Gastroesophageal sphincter (tissue), 4 donors: ENCODE measurements around the gene GOLGA8S. TPM values are rescaled to one million over a fixed set of nuclear protein-coding genes. Genes with fewer than 3 reads are reported as not detected.
"Not testable (repeated sequence)": the region's sequence is repeated elsewhere in the genome, so short reads cannot be mapped to it uniquely, and the experiment has no call there.

Source experiments
- ATAC-seq: fragments of 150-250 bp; one replicate; pipeline ENCODE4 v1.9.1; 2016; ENCODE audit warnings: mild to moderate bottlenecking, moderate library complexity
- H3K27ac ChIP-seq, 4 donors: fragments of 200-600 bp; sonication (generic) in 3 of 4; 1 replicate in 3 of 4; 2 replicates in 1 of 4; pipeline ENCODE4 v1.5.1; 2016 to 2019
- H3K27me3 ChIP-seq: fragments of 200-600 bp; sonication (generic); one replicate; pipeline ENCODE4 v1.5.1; 2019
- H3K36me3 ChIP-seq, 2 donors: fragments of 200-600 bp; sonication (generic); one replicate each; pipeline ENCODE4 v1.5.1; 2019; ENCODE audit warnings: control low read depth in 1 of 2
- H3K4me1 ChIP-seq, 3 donors: fragments of 200-600 bp; sonication (generic); 1 replicate in 2 of 3; 2 replicates in 1 of 3; pipeline ENCODE4 v1.5.1; 2016 to 2019; ENCODE audit warnings: control low read depth in 2 of 3
- H3K4me3 ChIP-seq, 2 donors: fragments of 200-600 bp; sonication (generic); one replicate each; pipeline ENCODE4 v1.5.1; 2019; ENCODE audit warnings: mild to moderate bottlenecking in 1 of 2, moderate library complexity in 1 of 2
- H3K9me3 ChIP-seq, 3 donors: fragments of 200-600 bp; sonication (generic); one replicate each; pipeline ENCODE4 v1.5.1; 2017 to 2019; ENCODE audit warnings: control low read depth in 2 of 3
- CTCF ChIP-seq, 4 experiments: fragments of 200-600 bp in 2 of 4; fragments of 450-650 bp in 2 of 4; sonication (generic) in 1 of 4; IDR thresholded peaks; one replicate each; pipeline ENCODE4 v1.5.1; 2017 to 2019; ENCODE audit warnings: antibody characterized with exemption in 4 of 4, mild to moderate bottlenecking in 2 of 4, moderate library complexity in 2 of 4
- EP300 ChIP-seq: sonication (generic); formaldehyde crosslinking; IDR thresholded peaks from one replicate; pipeline ENCODE4 v1.6.1; 2017; ENCODE audit warnings: antibody characterized with exemption, mild to moderate bottlenecking
- POLR2A ChIP-seq, 2 donors: fragments of 450-650 bp; IDR thresholded peaks; one replicate each; pipeline ENCODE4 v1.6.1; 2017; ENCODE audit warnings: antibody characterized with exemption in 2 of 2, mild to moderate bottlenecking in 2 of 2, moderate library complexity in 1 of 2
- POLR2AphosphoS5 ChIP-seq: sonication (generic); formaldehyde crosslinking; IDR thresholded peaks from one replicate; pipeline ENCODE4 v1.6.1; 2017; ENCODE audit warnings: antibody characterized with exemption
- WGBS, 2 donors: methylation state at CpG; one replicate each; pipeline ENCODE4 v1.1.5; 2018; ENCODE audit warnings: low coverage in 1 of 2; 5-methylcytosine and 5-hydroxymethylcytosine counted together
- total RNA-seq, 4 donors: library from RNA; depleted of rRNA; stranded (reverse); fragments of >200 nt; gene quantifications; one replicate each; pipeline ENCODE4 v1.1.0, GENCODE V29; 2016

Gene GOLGA8S
- total RNA-seq, 4 donors from 2014 or later = 0.15 to 0.40 (median 0.16) TPM; not detected in 1

DNA sequence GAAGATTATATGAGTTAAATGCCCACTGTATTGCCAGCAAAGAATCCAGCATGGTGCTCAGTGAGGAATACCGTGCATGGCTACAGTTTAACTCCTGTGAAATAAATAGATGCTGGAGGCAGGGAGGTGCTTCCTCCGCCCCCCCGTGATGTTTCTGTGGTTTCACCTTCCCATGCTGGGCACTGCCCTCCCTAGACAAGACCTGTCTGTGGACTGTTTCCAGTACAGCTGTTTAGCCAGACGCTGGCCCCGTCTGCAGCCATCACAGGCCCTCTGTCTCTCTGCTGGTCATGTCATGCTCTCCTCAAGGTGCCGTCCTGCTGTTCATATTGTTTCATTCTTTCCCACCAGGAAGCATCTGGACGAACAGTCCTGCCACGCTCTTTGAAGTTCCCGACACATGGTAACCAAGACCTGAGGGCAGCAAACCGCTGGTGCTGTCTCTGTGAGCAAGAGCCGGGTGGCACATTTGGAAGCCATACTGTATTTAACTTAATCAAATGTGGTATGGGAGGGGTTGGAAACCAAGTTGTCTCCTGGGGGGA, 31.4 kb downstream of the GOLGA8S start:
- Histone ChIP-seq H3K4me3 (no peak overlapping the region), H3K4me1 (no peaks in the 10 kb centered on the region), H3K9me3 (no peaks in the 10 kb centered on the region), H3K36me3 (no peaks in the 10 kb centered on the region), H3K27me3 (peaks cover 5% of the 10 kb centered on the region), H3K27ac (no peak overlapping the region)
- no peak for TF ChIP-seq POLR2A (IDR thresholded peaks at IDR 0.05)
- TF ChIP-seq CTCF (IDR thresholded peaks at IDR 0.05) = no peak
- TF ChIP-seq POLR2AphosphoS5 = no peak
- no peak for TF ChIP-seq EP300
- WGBS, 2 donors = 59% methylated on average over 9 of the region's 11 CpGs; no CpG with 5 or more reads in 1 of the 2 donors
- ATAC-seq = no peak

DNA sequence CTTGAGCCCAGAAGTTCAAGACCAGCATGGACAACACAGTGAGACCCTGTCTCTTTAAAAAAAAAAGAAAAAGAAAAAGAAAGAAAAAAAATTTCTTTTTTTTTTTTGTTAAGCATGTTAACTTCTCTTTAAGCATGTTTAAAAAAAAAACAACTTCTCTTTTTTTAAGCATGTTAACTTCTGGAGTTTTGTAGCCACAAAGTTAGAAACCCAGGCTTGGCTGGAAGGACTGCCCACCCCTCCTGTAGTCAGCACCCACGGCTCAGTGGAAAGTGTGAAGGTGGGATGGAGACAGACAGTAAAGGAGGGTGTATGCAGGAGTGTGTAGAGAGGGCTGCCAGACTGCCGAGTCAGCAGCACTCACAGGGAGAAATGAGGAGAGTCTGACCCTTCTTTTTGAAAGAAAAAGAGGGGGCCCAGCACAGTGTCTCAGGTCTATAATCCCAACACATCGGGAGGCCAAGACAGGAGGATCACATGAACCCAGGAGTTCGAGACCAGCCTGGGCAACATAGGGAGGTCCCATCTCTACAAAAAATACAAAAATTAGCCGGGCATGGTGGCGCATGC, 33.2 kb downstream of the GOLGA8S start:
- H3K27ac ChIP-seq = no peak overlapping the region
- ATAC-seq = no peak
- WGBS, 2 donors = 61 to 70% methylated on average over 3 to 6 of the region's 6 CpGs
- no peaks in the 10 kb centered on the region for H3K9me3 ChIP-seq
- no peak for TF ChIP-seq EP300
- no peaks in the 10 kb centered on the region for H3K36me3 ChIP-seq
- H3K4me3 ChIP-seq = no peak overlapping the region
- H3K27me3 ChIP-seq = peaks cover 5% of the 10 kb centered on the region
- H3K4me1 ChIP-seq = no peaks in the 10 kb centered on the region

DNA sequence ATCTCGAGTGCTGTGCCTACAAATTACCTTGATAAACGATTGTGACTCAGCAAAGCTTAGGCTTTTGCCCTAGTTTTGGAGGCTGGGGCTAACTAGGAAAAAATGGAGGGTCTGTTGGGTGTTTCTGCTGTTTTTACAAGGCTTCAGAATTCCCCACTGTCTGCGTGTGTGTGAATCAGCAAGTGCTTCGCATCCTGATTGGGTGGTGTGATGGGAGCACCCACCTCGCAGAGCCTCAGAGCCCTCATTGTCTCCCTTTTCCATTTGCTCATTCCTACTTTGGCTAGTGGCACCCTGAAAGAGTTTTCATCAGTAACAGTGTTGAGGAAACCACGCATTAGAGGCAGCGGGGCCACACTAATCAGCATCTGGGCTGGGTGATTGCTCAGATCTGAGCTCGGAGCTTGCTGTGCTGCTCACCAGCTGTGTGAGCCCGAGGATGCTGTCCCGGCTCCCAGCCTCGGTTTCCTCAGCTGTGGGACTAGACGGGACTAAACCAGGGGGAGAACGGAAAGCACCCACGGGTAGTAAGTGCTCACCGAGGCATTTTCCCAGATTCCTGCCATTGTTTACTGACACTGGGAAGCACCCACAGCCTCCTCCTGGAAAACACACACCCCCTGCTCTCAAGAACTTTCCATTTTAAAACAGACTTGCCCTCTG, 40.6 kb downstream of the GOLGA8S start:
- 36 to 75% methylated on average over 4 to 15 of the region's 15 CpGs for WGBS, 2 donors
- Histone ChIP-seq H3K4me1 (no peaks in the 10 kb centered on the region), H3K9me3 (no peaks in the 10 kb centered on the region), H3K4me3 (no peak overlapping the region), H3K27me3 (peaks cover 22% of the 10 kb centered on the region), H3K36me3 (no peaks in the 10 kb centered on the region), H3K27ac (peak overlapping the region in 3 of 4 donors; percentile 47 to 58 (median 55))
- no peak for TF ChIP-seq EP300
- TF ChIP-seq POLR2AphosphoS5 = no peak
- TF ChIP-seq POLR2A (IDR thresholded peaks at IDR 0.05) = no peak
- no peak for TF ChIP-seq CTCF (IDR thresholded peaks at IDR 0.05)
- peak; percentile 34 for ATAC-seq

DNA sequence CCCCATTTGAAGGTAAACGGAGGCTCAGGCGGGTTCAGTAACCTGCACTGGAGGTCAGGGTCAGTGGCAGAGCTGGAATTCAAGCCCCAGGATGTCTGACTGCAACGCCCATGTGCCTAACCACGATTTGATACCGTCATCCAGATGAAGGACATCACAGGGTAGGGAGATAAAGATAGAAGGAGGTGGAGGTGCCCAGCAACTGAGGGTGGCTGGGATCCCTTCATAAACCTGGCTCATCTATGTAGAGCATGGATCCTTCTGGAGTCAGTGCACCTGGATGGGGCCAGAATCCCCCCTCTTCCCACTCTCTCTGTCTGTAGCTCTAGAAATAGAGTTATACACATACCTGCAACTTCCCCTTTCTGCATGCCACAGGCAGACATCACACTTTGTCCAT, 41.3 kb downstream of the GOLGA8S start:
- no peak for TF ChIP-seq POLR2AphosphoS5
- TF ChIP-seq EP300 = no peak
- no peak for TF ChIP-seq CTCF (IDR thresholded peaks at IDR 0.05)
- no peak for TF ChIP-seq POLR2A (IDR thresholded peaks at IDR 0.05)
- Histone ChIP-seq H3K4me3 (no peak overlapping the region), H3K27ac (peak overlapping the region in 3 of 4 donors; percentile 47 to 58 (median 55)), H3K36me3 (no peaks in the 10 kb centered on the region), H3K27me3 (peaks cover 22% of the 10 kb centered on the region), H3K4me1 (no peaks in the 10 kb centered on the region), H3K9me3 (no peaks in the 10 kb centered on the region)
- ATAC-seq = no peak
- WGBS, 2 donors = 58% methylated on average over 3 of the region's 5 CpGs; no CpG with 5 or more reads in 1 of the 2 donors

GRCh38 chr15:23397779-23398178, 43.2 kb downstream of the GOLGA8S start:
- Histone ChIP-seq H3K27ac (no peak overlapping the region), H3K27me3 (peaks cover 21% of the 10 kb centered on the region), H3K4me3 (no peak overlapping the region), H3K4me1 (no peaks in the 10 kb centered on the region), H3K9me3 (no peaks in the 10 kb centered on the region), H3K36me3 (no peaks in the 10 kb centered on the region)
- 76 to 84% methylated on average over 6 of the region's 7 CpGs for WGBS, 2 donors
- TF ChIP-seq POLR2A (IDR thresholded peaks at IDR 0.05) = no peak
- no peak for TF ChIP-seq POLR2AphosphoS5
- TF ChIP-seq EP300 = no peak
- no peak for TF ChIP-seq CTCF (IDR thresholded peaks at IDR 0.05)
- ATAC-seq = no peak

DNA sequence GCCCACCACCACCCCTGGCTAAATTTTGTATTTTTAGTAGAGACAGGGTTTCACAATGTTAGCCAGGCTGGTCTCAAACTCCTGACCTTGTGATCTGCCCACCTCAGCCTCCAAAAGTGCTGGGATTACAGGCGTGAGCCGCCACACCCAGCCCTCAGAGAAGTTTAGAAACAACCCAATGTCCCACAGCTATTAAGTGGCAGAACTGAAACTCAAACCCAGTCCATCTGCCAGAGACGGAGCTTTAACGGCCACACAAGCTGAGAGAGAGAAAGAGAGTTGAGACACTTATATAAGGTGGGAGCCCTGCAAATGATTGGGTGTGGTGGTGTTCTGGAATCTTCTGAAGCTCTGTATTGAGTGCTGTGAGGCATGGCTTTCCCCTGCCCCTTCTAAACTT, 43.8 kb downstream of the GOLGA8S start:
- 88 to 100% methylated on average over 2 of the region's 4 CpGs for WGBS, 2 donors
- H3K4me3 ChIP-seq, H3K9me3 ChIP-seq, H3K27ac ChIP-seq, H3K36me3 ChIP-seq, ATAC-seq, H3K4me1 ChIP-seq: not testable (repeated sequence)
- peaks cover 15% of the 10 kb centered on the region for H3K27me3 ChIP-seq

- not testable (repeated sequence) for H3K4me3 ChIP-seq, ATAC-seq, H3K9me3 ChIP-seq, H3K27ac ChIP-seq, H3K36me3 ChIP-seq, H3K4me1 ChIP-seq
- 58 to 67% methylated on average over 1 to 4 of the region's 5 CpGs for WGBS, 2 donors
- peaks cover 15% of the 10 kb centered on the region for H3K27me3 ChIP-seq
Measured at GRCh38 chr15:23399207-23399606, 44.7 kb downstream of the GOLGA8S start.
